Upper lobe of left lung (tissue), 6 donors: ENCODE measurements around the gene TUBB1. TPM values are rescaled to one million over a fixed set of nuclear protein-coding genes. Genes with fewer than 3 reads are reported as not detected.
A peak's percentile ranks its signal among the peaks of the same experiment; 100 is the strongest.

Experiments used
- ATAC-seq, 2 donors: fragments of 200-7000 bp; cut with Tn5 transposase; one replicate each; pipeline ENCODE4 v1.9.1; 2022; ENCODE audit warnings: mild to moderate bottlenecking in 2 of 2, moderate library complexity in 2 of 2; ENCODE audit not compliant: low FRiP score in 2 of 2
- DNase-seq, 2 donors: peaks; one replicate each; pipeline ENCODE4 v3.0.0-alpha.2; 2019 to 2020
- H3K27ac ChIP-seq, 4 donors: fragments of 200-600 bp; sonication (generic); one replicate each; pipeline ENCODE4 v1.5.1; 2016 to 2019
- H3K27me3 ChIP-seq, 4 donors: fragments of 200-600 bp; sonication (generic); one replicate each; pipeline ENCODE4 v1.5.1; 2017 to 2019
- H3K36me3 ChIP-seq, 4 donors: fragments of 200-600 bp; sonication (generic); one replicate each; pipeline ENCODE4 v1.5.1; 2016 to 2019
- H3K4me1 ChIP-seq, 4 donors: fragments of 200-600 bp; sonication (generic); one replicate each; pipeline ENCODE4 v1.5.1; 2018 to 2019
- H3K4me3 ChIP-seq, 4 donors: fragments of 200-600 bp; sonication (generic); one replicate each; pipeline ENCODE4 v1.5.1; 2017 to 2019; ENCODE audit warnings: mild to moderate bottlenecking in 2 of 4, moderate library complexity in 1 of 4
- H3K9me3 ChIP-seq, 4 donors: fragments of 200-600 bp; sonication (generic); one replicate each; pipeline ENCODE4 v1.5.1; 2018 to 2019
- EP300 ChIP-seq, 4 donors: sonication (generic); formaldehyde crosslinking; IDR thresholded peaks; one replicate each; pipeline ENCODE4 v1.5.1; 2017; ENCODE audit warnings: antibody characterized with exemption in 4 of 4, control low read depth in 2 of 4
- POLR2A ChIP-seq, 4 donors: fragments of 450-650 bp; IDR thresholded peaks; one replicate each; pipeline ENCODE4 v1.5.1; 2016 to 2017; ENCODE audit warnings: antibody characterized with exemption in 4 of 4, mild to moderate bottlenecking in 2 of 4
- POLR2AphosphoS5 ChIP-seq, 2 donors: sonication (generic); formaldehyde crosslinking; IDR thresholded peaks; one replicate each; pipeline ENCODE4 v1.5.1; 2017; ENCODE audit warnings: antibody characterized with exemption in 2 of 2
- WGBS, 2 donors: methylation state at CpG; one replicate each; pipeline ENCODE4 v1.1.5; 2017 to 2018; 5-methylcytosine and 5-hydroxymethylcytosine counted together
- total RNA-seq, 6 donors: library from RNA; depleted of rRNA in 4 of 6; stranded (reverse); fragments of >200 nt in 4 of 6; gene quantifications; one replicate each; pipeline versions ENCODE4 v1.1.0 to v1.2.1, GENCODE V29; 2016 to 2021
- TF ChIP-seq, protein P1 (sequence below), 6 experiments: fragments of 450-650 bp in 4 of 6; fragments of 200-600 bp in 2 of 6; sonication (generic) in 2 of 6; IDR thresholded peaks; one replicate each; pipeline ENCODE4 v1.5.1; 2016 to 2019; ENCODE audit warnings: antibody characterized with exemption in 6 of 6
- donor health status: DM: no; HTN: no; CAD: no; lungs with moderate emphysema.
- donor health status: DM: no; HTN: yes; CAD: no; lungs with severe emphysema.

TUBB1 gene
- total RNA-seq, 6 donors from 2014 or later, result 1.5 to 9.3 (median 2.6) TPM

DNA sequence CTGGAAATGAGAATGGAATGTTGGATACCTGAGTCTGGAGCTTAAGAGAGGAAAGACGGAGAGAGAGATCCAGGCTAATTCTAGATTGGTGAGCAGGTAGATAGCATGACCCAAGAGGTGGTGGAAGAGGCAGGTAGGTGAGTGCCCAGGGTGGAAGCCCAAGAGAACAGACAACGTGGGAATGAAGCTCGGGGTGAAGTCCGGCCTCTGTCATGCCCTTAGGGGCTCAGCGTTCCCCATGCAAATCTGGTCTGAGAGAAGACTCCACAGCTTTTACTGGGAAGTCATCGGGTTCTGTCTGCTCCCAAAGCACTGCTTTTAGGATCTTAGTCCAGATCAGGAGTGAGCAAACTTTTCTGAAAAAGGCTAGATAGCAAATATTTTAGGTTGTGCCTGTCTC is 34.5 kb upstream of the TUBB1 start:
- H3K27ac ChIP-seq, result no peak overlapping the region
- WGBS, 2 donors, result 83 to 88% methylated on average over 6 of the region's 6 CpGs
- H3K27me3 ChIP-seq, result no peaks in the 10 kb centered on the region
- H3K36me3 ChIP-seq, result peaks cover 17 to 41% (median 31%) of the 10 kb centered on the region in 4 donors
- peaks cover 25 to 29% (median 28%) of the 10 kb centered on the region in 4 donors for H3K4me1 ChIP-seq
- no peaks in the 10 kb centered on the region for H3K9me3 ChIP-seq
- no peak for DNase-seq
- TF ChIP-seq EP300 (IDR thresholded peaks at IDR 0.05) (no peak), POLR2AphosphoS5 (IDR thresholded peaks at IDR 0.05) (no peak), POLR2A (IDR thresholded peaks at IDR 0.05) (no peak)
- TF ChIP-seq, protein P1, sequence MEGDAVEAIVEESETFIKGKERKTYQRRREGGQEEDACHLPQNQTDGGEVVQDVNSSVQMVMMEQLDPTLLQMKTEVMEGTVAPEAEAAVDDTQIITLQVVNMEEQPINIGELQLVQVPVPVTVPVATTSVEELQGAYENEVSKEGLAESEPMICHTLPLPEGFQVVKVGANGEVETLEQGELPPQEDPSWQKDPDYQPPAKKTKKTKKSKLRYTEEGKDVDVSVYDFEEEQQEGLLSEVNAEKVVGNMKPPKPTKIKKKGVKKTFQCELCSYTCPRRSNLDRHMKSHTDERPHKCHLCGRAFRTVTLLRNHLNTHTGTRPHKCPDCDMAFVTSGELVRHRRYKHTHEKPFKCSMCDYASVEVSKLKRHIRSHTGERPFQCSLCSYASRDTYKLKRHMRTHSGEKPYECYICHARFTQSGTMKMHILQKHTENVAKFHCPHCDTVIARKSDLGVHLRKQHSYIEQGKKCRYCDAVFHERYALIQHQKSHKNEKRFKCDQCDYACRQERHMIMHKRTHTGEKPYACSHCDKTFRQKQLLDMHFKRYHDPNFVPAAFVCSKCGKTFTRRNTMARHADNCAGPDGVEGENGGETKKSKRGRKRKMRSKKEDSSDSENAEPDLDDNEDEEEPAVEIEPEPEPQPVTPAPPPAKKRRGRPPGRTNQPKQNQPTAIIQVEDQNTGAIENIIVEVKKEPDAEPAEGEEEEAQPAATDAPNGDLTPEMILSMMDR (IDR thresholded peaks at IDR 0.05), result no peak
- no peak overlapping the region for H3K4me3 ChIP-seq
- no peak for ATAC-seq

DNA sequence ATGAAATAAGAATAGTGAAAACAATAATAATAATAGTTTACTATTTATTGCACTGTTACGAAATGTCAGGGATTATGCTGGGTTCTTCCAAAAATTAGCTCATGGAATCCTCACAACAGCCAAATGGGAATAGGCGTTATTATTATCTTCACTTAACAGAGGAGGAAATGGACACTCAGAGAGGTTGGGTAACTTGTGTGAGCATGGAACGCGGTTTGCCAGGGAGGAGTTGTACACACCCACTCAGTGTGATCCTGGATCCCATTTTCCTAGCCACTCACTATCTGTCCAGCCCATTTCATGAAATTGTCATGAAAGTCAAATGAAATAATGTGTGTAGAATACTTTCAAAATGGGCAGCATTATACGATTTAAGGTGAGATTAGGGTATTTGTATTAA is 33.6 kb upstream of the TUBB1 start:
- Histone ChIP-seq H3K27ac (no peak overlapping the region), H3K9me3 (no peaks in the 10 kb centered on the region), H3K27me3 (no peaks in the 10 kb centered on the region), H3K36me3 (peaks cover 18 to 50% (median 40%) of the 10 kb centered on the region in 4 donors), H3K4me1 (peaks cover 23 to 29% (median 25%) of the 10 kb centered on the region in 4 donors), H3K4me3 (no peak overlapping the region)
- ATAC-seq (peak in 1 of 2 donors; percentile 72), DNase-seq (no peak)
- no peak for TF ChIP-seq POLR2A (IDR thresholded peaks at IDR 0.05)
- TF ChIP-seq, protein P1 (IDR thresholded peaks at IDR 0.05), result no peak
- no peak for TF ChIP-seq EP300 (IDR thresholded peaks at IDR 0.05)
- TF ChIP-seq POLR2AphosphoS5 (IDR thresholded peaks at IDR 0.05), result no peak
- WGBS, 2 donors, result 67 to 68% methylated on average over 5 of the region's 5 CpGs

- H3K27ac ChIP-seq, result no peak overlapping the region
These were observed 32.8 kb upstream of the TUBB1 start for GRCh38 chr20:58986286-58986967.

GRCh38 chr20:58986968-58987517 is 32.2 kb upstream of the TUBB1 start:
- no peak for TF ChIP-seq POLR2AphosphoS5 (IDR thresholded peaks at IDR 0.05)
- TF ChIP-seq, protein P1 (IDR thresholded peaks at IDR 0.05), result no peak
- TF ChIP-seq EP300 (IDR thresholded peaks at IDR 0.05), result no peak
- no peak for TF ChIP-seq POLR2A (IDR thresholded peaks at IDR 0.05)
- DNase-seq (no peak), ATAC-seq (no peak)
- no peaks in the 10 kb centered on the region for H3K9me3 ChIP-seq
- no peak overlapping the region for H3K4me3 ChIP-seq
- peaks cover 27 to 64% (median 53%) of the 10 kb centered on the region in 4 donors for H3K36me3 ChIP-seq
- 87 to 93% methylated on average over 7 to 8 of the region's 8 CpGs for WGBS, 2 donors
- H3K27ac ChIP-seq, result no peak overlapping the region
- peaks cover 17 to 29% (median 20%) of the 10 kb centered on the region in 4 donors for H3K4me1 ChIP-seq
- H3K27me3 ChIP-seq, result no peaks in the 10 kb centered on the region

More at GRCh38 chr20:58986286-58986967, 32.8 kb upstream of the TUBB1 start:
- Histone ChIP-seq H3K4me3 (no peak overlapping the region), H3K27me3 (no peaks in the 10 kb centered on the region), H3K36me3 (peaks cover 21 to 58% (median 48%) of the 10 kb centered on the region in 4 donors), H3K9me3 (no peaks in the 10 kb centered on the region), H3K4me1 (peaks cover 22 to 29% (median 24%) of the 10 kb centered on the region in 4 donors)
- ATAC-seq, result no peak
- WGBS, 2 donors, result 84 to 88% methylated on average over 9 of the region's 9 CpGs
- DNase-seq, result no peak
- TF ChIP-seq POLR2AphosphoS5 (IDR thresholded peaks at IDR 0.05) (no peak), EP300 (IDR thresholded peaks at IDR 0.05) (no peak), POLR2A (IDR thresholded peaks at IDR 0.05) (no peak)
- TF ChIP-seq, protein P1 (IDR thresholded peaks at IDR 0.05), result no peak
